ENCODE data around the gene TMPRSS11B. TPM values are rescaled to one million over a fixed set of nuclear protein-coding genes. Genes with fewer than 3 reads are reported as not detected.
"Not testable (repeated sequence)": the region's sequence is repeated elsewhere in the genome, so short reads cannot be mapped to it uniquely, and the experiment has no call there.

The TMPRSS11B gene
- total and polyA plus RNA-seq, 3 donors from 2014 or later = 0.37 TPM; not detected in 2

- no peaks in the 10 kb centered on the region for H3K9me3 ChIP-seq
- H3K27me3 ChIP-seq = no peaks in the 10 kb centered on the region
- no peak overlapping the region for H3K4me3 ChIP-seq
- H3K4me1 ChIP-seq = no peaks in the 10 kb centered on the region
- H3K27ac ChIP-seq = no peak overlapping the region
- intact Hi-C loops (cut with DNase I; ENCODE audit: low total_unique reads) = no loop called here
- DNase-seq = no peak
- WGBS, 2 donors = 92 to 94% methylated on average over 3 of the region's 3 CpGs
- no peaks in the 10 kb centered on the region for H3K36me3 ChIP-seq (ENCODE audit: low read depth, missing control alignments)
- no peak for TF ChIP-seq POLR2A (IDR thresholded peaks at IDR 0.05)
- TF ChIP-seq CTCF (IDR thresholded peaks at IDR 0.05) = no peak
These were observed 38.2 kb upstream of the TMPRSS11B start for GRCh38 chr4:68283714-68284113.

- intact Hi-C loops (cut with DNase I; ENCODE audit: low total_unique reads) = no loop called here
- no peak for DNase-seq
- Histone ChIP-seq H3K9me3 (no peaks in the 10 kb centered on the region), H3K27me3 (no peaks in the 10 kb centered on the region), H3K27ac (no peak overlapping the region), H3K36me3 (ENCODE audit: low read depth, missing control alignments) (no peaks in the 10 kb centered on the region), H3K4me1 (no peaks in the 10 kb centered on the region), H3K4me3 (no peak overlapping the region)
- TF ChIP-seq CTCF (IDR thresholded peaks at IDR 0.05) = no peak
- no peak for TF ChIP-seq POLR2A (IDR thresholded peaks at IDR 0.05)
- 76 to 80% methylated on average over 2 of the region's 2 CpGs for WGBS, 2 donors
These were observed 37.6 kb upstream of the TMPRSS11B start for GRCh38 chr4:68283095-68283494.

GRCh38 chr4:68281796-68282740 is 36.6 kb upstream of the TMPRSS11B start:
- H3K36me3 ChIP-seq (ENCODE audit: low read depth, missing control alignments); intact Hi-C loops (cut with DNase I; ENCODE audit: low total_unique reads); H3K9me3 ChIP-seq; H3K27me3 ChIP-seq; H3K27ac ChIP-seq; H3K4me3 ChIP-seq; DNase-seq; H3K4me1 ChIP-seq: not testable (repeated sequence)
- 67 to 72% methylated on average over 10 of the region's 10 CpGs for WGBS, 2 donors

GRCh38 chr4:68278029-68278428 is 32.5 kb upstream of the TMPRSS11B start:
- no peak overlapping the region for H3K27ac ChIP-seq
- DNase-seq = no peak
- no peaks in the 10 kb centered on the region for H3K27me3 ChIP-seq
- TF ChIP-seq CTCF (IDR thresholded peaks at IDR 0.05) (no peak), POLR2A (IDR thresholded peaks at IDR 0.05) (no peak)
- intact Hi-C loops (cut with DNase I; ENCODE audit: low total_unique reads) = no loop called here
- WGBS, 2 donors = 77 to 89% methylated on average over 2 of the region's 2 CpGs
- H3K9me3 ChIP-seq = no peaks in the 10 kb centered on the region
- no peaks in the 10 kb centered on the region for H3K36me3 ChIP-seq (ENCODE audit: low read depth, missing control alignments)
- no peak overlapping the region for H3K4me3 ChIP-seq
- H3K4me1 ChIP-seq = no peaks in the 10 kb centered on the region

GRCh38 chr4:68277627-68278026 is 32.1 kb upstream of the TMPRSS11B start:
- no peak overlapping the region for H3K27ac ChIP-seq
- no peaks in the 10 kb centered on the region for H3K9me3 ChIP-seq
- DNase-seq = no peak
- no peak for TF ChIP-seq POLR2A (IDR thresholded peaks at IDR 0.05)
- no peak for TF ChIP-seq CTCF (IDR thresholded peaks at IDR 0.05)
- H3K27me3 ChIP-seq = no peaks in the 10 kb centered on the region
- H3K4me1 ChIP-seq = no peaks in the 10 kb centered on the region
- WGBS, 2 donors = 57 to 68% methylated on average over 2 of the region's 2 CpGs
- intact Hi-C loops (cut with DNase I; ENCODE audit: low total_unique reads) = no loop called here
- no peaks in the 10 kb centered on the region for H3K36me3 ChIP-seq (ENCODE audit: low read depth, missing control alignments)
- no peak overlapping the region for H3K4me3 ChIP-seq
